Tibial artery (tissue), 4 donors: ENCODE data around the gene PRKCD.

Source experiments
- DNase-seq, 2 donors: peaks; one replicate each; pipeline ENCODE4 v3.0.0-alpha.2; 2019
- H3K27ac ChIP-seq, 2 donors: fragments of 200-600 bp; sonication (generic) in 1 of 2; 1 replicate in 1 of 2; 2 replicates in 1 of 2; pipeline ENCODE4 v1.5.1; 2018 to 2019; ENCODE audit warnings: mild to moderate bottlenecking in 1 of 2
- H3K27me3 ChIP-seq, 2 donors: fragments of 200-600 bp; sonication (generic) in 1 of 2; one replicate each; pipeline versions ENCODE4 v1.5.1 to v1.6.0; 2016 to 2019
- H3K36me3 ChIP-seq, 3 donors: fragments of 200-600 bp; sonication (generic) in 2 of 3; one replicate each; pipeline ENCODE4 v1.5.1; 2016 to 2019; ENCODE audit warnings: mild to moderate bottlenecking in 2 of 3
- H3K4me1 ChIP-seq, 4 donors: fragments of 200-600 bp; sonication (generic) in 2 of 4; 1 replicate in 3 of 4; 2 replicates in 1 of 4; pipeline ENCODE4 v1.5.1; 2016 to 2019
- H3K4me3 ChIP-seq, 2 donors: fragments of 200-600 bp; sonication (generic) in 1 of 2; 1 replicate in 1 of 2; 2 replicates in 1 of 2; pipeline ENCODE4 v1.5.1; 2018 to 2019; ENCODE audit warnings: mild to moderate bottlenecking in 2 of 2
- H3K9me3 ChIP-seq, 3 donors: fragments of 200-600 bp; sonication (generic) in 1 of 3; one replicate each; pipeline ENCODE4 v1.5.1; 2016 to 2019
- CTCF ChIP-seq, 2 experiments: fragments of 200-600 bp in 1 of 2; fragments of 450-650 bp in 1 of 2; IDR thresholded peaks; one replicate each; pipeline ENCODE4 v1.5.1; 2017 to 2019; ENCODE audit warnings: antibody characterized with exemption in 2 of 2, mild to moderate bottlenecking in 1 of 2, moderate library complexity in 1 of 2
- intact Hi-C: fragments of 100-400 bp; cut with DNase I; formaldehyde crosslinking; loops from one replicate; pipeline ENCODE4 v1.15.0; 2023; ENCODE audit warnings: low total_unique reads

Gene PRKCD

DNA sequence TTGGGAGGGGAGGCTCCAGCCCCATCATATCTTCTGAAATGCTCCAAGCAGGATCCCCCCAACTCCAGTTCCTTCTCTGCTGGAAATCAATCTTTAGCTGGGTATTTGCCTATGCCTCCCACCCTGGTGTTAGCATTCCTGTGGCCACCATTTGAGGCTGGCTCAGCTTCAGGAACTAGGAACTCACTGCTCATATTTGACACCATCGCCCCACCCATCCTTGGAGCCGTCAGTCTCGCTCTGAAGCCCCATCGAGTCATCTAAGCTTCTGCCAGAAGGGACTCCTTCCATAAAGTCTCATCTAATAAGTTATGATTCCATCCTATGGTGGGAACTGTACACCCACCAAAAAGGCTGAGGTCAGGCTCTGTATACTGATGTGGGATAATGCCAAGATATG, 26.4 kb downstream of the PRKCD start:
- H3K9me3 ChIP-seq = no peaks in the 10 kb centered on the region
- no peak for DNase-seq
- H3K4me3 ChIP-seq = no peak overlapping the region
- no peak for TF ChIP-seq CTCF (IDR thresholded peaks at IDR 0.05)
- no peaks in the 10 kb centered on the region for H3K4me1 ChIP-seq
- intact Hi-C loops = no loop called here
- peaks cover 60 to 94% (median 81%) of the 10 kb centered on the region in 3 donors for H3K36me3 ChIP-seq
- H3K27ac ChIP-seq = no peak overlapping the region
- no peaks in the 10 kb centered on the region for H3K27me3 ChIP-seq

- intact Hi-C loops = no loop called here
- H3K9me3 ChIP-seq = no peaks in the 10 kb centered on the region
- H3K36me3 ChIP-seq = peaks cover 55 to 86% (median 73%) of the 10 kb centered on the region in 3 donors
- H3K4me1 ChIP-seq = peaks cover 0 to 8% (median 3%) of the 10 kb centered on the region in 4 donors
- no peak for DNase-seq
- TF ChIP-seq CTCF (IDR thresholded peaks at IDR 0.05) = no peak
- H3K4me3 ChIP-seq = no peak overlapping the region
- H3K27ac ChIP-seq = no peak overlapping the region
- H3K27me3 ChIP-seq = no peaks in the 10 kb centered on the region
Measured at GRCh38 chr3:53188136-53188685, 27.2 kb downstream of the PRKCD start.

GRCh38 chr3:53188720-53189119, 27.7 kb downstream of the PRKCD start:
- DNase-seq = no peak
- no peaks in the 10 kb centered on the region for H3K27me3 ChIP-seq
- H3K27ac ChIP-seq = no peak overlapping the region
- H3K4me1 ChIP-seq = peaks cover 0 to 13% (median 8%) of the 10 kb centered on the region in 4 donors
- intact Hi-C loops = no loop called here
- no peaks in the 10 kb centered on the region for H3K9me3 ChIP-seq
- no peak overlapping the region for H3K4me3 ChIP-seq
- TF ChIP-seq CTCF (IDR thresholded peaks at IDR 0.05) = no peak
- H3K36me3 ChIP-seq = peaks cover 51 to 81% (median 68%) of the 10 kb centered on the region in 3 donors

GRCh38 chr3:53189276-53189675, 28.3 kb downstream of the PRKCD start:
- Histone ChIP-seq H3K4me1 (peaks cover 0 to 18% (median 13%) of the 10 kb centered on the region in 4 donors), H3K36me3 (peaks cover 47 to 77% (median 67%) of the 10 kb centered on the region in 3 donors), H3K9me3 (no peaks in the 10 kb centered on the region), H3K27ac (no peak overlapping the region), H3K27me3 (no peaks in the 10 kb centered on the region), H3K4me3 (no peak overlapping the region)
- DNase-seq = no peak
- TF ChIP-seq CTCF (IDR thresholded peaks at IDR 0.05) = no peak
- intact Hi-C loops = no loop called here

GRCh38 chr3:53190659-53191058, 29.6 kb downstream of the PRKCD start:
- Histone ChIP-seq H3K4me1 (peaks cover 0 to 32% (median 25%) of the 10 kb centered on the region in 4 donors), H3K36me3 (peaks cover 37 to 65% (median 54%) of the 10 kb centered on the region in 3 donors), H3K4me3 (no peak overlapping the region), H3K27me3 (no peaks in the 10 kb centered on the region), H3K9me3 (no peaks in the 10 kb centered on the region), H3K27ac (no peak overlapping the region)
- DNase-seq = no peak
- TF ChIP-seq CTCF (IDR thresholded peaks at IDR 0.05) = no peak
- intact Hi-C loops = no loop called here
